GM18909 (cell line): ENCODE measurements around the gene SC5D.

Experiments used
- ATAC-seq: cut with Tn5 transposase; IDR thresholded peaks from one replicate; pipeline ENCODE4 v1.9.1; 2021; ENCODE audit warnings: mild to moderate bottlenecking; ENCODE audit not compliant: unreplicated experiment, poor library complexity

SC5D gene

DNA sequence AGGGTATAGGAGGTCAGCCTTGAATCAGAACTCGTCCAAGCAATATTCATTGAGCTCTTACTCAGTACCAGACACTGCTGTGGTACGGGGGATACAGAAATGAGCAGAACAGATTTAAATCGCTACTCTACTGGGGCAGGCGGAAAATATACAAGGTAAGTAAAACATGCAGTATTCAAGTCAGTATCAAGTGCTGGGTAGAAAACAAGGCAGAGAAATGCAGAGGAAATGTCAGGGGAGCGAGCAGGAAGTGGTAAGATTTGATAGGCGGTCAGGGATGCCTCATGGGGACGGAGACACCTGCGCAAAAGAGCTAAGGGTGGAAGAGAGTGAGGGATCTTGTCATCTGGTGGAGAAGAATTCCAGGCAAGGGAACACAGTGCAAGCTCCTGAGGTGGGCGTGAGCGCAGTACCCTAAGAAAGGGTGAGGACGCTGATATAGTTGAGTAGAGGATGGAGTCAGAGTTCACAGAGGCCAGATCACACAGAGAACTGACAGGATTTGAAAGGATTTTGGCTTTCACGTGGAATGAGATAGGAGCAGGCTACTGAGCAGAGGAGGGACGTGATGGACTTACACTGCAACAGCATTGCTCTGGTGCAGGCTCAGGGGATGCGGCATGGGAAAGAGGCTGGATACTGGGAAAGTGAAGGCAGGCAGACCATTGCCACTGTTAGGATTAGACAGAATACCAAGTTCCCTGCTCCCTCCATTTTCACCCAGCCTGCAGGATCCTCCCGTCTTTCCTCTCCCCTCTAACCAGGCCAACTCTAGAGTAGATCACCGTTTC lies 35.8 kb downstream of the SC5D start:
- peak; percentile 51 for ATAC-seq

DNA sequence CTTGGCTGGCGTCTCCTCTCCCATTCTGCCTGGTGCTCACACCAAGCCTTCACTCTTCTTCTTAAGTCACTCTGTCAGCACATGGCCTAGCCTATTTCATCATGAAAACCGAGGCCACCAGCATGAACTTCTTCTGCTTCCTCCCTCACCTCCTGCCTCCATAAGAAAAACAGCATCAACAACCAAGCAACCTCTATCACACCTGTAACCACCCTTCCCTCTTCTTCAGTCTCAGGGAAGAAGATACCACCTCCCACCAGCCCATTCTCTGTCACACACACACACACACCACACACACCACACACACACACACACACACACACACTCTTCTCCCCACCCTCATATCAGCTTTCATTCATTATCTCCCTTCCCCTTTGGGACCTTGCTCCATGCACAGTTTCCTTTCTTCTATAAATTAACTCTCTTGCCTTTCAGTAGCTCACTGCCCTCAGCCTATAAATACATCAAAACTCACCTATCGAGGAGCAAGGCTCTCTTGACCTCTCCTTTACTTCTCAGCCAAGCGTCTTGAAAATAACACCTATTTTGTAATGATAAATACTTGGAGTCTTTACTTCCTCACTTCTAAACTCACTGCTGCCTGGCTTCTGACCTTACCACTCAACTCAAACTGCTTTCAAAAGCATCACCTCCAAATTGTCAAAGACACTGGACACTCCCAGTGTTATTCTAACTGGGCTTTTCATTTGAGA lies 36.6 kb downstream of the SC5D start:
- no peak for ATAC-seq

DNA sequence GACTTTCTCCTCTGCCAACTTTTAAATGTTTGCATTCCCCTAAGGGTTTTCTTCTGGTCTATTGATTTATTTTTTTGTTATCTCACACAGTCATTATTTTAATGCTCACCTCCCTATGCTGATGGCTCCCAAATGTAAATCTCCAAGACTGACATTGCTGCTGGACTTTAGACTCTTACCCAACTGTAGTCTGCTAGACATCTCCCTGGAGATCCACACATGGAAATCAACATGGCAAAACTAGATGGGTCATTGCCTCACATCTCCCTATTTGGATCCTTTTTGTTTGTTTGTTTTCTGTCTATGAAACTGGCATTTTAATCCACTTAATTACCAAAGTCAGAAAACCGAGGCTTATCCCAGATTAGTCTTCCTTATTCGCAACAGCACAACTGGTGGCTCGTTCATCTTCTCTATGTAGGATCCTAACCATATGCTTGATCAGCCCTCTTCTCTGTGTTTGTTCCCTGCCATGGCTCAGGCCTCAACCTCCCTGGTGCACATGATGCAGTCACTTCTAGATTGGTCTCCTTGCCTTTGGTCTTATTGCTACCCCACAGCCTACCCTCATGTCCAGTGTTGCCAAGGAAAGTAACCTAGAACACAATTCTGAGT lies 37.3 kb downstream of the SC5D start:
- no peak for ATAC-seq

DNA sequence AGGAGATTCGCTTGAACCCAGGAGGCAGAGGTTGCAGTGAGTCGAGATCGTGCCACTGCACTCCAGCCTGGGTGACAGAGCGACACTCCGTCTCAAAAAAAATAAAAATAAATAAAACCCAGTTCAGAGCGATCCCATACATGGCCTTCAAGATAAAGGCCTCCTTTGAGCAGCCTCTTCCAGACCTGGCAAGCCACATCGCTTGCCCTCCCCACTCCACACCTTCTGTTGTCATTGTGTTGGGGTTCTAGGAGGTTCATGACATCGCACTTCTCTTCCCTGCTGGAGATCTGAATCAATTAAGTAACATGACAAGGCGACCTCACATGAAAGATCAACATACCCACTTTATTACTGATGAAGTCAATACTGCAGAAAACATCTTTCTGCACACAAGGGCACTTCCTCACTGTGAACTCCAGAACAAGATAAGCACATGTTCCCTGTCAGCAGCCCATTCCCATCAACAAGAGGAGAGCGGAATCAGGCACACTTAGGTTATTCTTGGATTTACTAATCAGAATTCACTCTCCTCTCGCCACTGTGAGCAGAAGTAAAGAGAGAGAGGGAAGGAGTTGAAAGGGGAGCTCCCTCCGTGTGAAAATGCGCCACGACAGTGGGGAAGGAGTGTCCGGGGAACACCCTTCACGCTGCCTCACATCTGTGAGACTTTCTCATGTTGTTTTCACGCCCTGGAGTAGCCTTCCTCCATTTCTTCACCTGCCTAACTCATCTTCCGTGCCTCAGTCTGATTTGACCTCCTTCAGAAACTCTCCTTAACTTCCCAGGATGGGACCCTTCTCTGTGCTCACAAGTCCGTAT lies 38.3 kb downstream of the SC5D start:
- ATAC-seq, result no peak

DNA sequence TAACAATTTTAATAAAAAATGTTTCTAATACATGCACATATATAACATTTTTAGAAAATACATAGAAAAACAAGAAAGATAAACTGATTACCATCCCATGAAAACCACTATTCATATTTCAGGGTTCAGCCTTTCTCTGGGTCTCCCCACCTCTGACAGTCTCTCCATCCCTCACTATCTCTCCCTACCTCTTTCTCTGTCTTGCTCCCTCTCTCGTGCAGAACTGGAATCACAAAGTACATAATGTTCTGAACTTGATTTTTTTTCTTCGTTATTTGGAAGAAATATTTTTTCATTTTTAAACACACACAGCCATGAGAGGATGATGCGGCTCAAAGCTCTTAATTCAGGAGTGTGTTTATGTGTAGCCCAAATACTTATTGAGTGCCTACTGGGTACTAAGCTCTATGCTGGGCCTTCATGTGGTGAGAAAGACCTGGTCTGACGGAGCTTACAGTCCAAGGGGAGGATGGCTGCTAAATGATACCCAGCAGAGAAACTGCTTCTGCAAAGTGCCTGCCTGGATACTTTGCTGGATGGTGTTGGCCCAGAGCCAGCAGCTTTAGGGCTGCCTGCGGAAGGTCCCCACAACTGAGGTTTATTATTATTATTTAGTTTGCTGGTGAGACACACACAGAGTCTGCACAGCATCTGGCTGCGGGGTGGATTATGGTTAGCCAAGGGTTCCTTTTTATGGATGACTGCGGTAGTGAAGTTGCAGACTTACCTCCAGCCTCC lies 42.6 kb downstream of the SC5D start:
- ATAC-seq, result no peak

DNA sequence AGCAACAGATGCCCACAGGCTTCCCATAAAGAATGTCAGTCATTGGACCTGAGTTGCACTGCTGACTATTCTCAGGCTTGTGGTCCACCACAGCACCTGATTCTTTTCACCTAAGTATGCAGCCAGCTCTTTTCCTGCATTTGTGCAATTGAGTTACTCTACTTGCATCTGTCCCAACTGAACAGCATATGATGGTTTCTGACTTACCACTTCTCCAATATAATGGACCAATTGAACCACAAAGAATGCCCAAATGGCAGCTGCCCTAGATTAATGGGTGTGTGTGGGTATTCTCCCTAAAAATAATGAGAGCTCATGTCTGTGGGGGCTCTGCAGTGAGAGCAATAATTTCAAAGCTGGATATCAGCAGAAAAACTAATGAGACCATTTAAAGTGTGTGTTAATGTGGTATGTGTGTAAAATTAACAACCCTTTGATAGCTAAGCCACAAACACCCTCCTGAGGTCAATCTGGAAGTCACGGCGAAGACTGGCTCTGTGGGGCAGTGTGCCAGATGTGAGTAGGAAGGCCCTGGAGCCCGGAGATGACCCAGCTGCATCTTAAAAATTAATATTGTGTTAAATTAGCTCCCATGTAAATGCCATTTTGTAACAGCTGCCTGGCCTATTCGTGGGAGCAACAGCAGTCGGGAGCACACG lies 43.8 kb downstream of the SC5D start:
- ATAC-seq, result peak; percentile 4

DNA sequence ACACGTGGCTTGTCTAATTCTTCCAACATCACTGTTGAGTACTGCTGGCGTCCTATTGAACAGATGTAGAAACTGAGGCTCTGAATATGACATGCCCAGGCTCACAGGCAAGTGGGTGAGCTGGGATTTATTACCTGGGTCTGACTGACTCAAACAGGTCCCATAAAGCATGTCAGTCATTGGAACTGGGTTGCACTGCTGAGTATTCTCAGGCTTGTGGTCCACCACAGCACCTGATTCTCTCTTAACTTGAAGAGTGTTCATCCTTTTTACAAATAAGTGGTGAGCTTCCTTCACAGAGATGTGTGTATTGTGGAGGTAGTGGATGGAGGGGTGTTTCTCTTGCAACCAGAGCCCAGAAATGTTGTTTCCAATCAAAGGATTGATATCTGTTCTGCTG lies 44.5 kb downstream of the SC5D start:
- ATAC-seq, result peak; percentile 49

DNA sequence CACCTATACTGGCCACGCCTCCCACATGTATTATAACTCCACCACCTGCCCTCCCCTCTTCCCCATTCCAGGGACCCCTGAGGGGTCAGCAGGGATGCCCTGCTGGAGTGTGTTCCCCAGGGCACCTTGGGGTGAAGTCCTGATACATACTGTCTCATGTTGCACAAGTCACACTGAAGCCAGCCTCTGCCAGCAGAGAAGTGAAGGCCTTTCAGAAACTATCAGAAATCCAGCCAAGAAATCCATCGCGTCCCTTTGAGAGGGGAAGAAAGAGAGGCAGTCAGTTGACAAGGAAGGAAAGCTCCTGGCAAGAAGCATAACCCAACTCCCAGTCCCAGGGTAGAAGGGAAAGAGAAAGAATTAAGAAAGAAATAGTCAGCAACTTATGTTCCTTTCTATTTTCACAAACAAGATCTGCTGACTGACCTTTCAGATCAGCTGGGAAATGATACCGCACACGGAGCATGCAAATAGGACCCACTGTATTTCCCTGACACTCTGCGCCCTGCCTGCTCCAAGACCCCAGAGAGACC lies 45.2 kb downstream of the SC5D start:
- peak; percentile 9 for ATAC-seq

DNA sequence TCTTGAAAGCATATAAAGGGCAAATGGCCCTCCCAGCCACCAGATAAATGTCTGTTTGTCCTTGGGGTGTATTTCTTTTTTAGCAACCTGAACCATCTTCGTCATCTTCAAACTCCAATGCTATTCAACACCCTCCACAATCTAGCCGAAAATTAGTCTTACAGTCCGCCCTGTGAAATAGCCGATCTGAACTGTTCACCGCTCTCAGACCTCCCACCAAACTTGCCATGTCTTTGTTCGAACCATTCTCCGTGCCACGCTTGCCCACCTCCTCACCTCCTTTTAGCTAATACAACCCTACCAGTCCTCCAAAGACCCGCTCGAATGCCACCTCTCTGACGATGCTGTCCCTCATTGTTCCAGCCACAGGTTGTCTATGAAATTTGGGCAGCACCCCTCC lies 46.0 kb downstream of the SC5D start:
- no peak for ATAC-seq

DNA sequence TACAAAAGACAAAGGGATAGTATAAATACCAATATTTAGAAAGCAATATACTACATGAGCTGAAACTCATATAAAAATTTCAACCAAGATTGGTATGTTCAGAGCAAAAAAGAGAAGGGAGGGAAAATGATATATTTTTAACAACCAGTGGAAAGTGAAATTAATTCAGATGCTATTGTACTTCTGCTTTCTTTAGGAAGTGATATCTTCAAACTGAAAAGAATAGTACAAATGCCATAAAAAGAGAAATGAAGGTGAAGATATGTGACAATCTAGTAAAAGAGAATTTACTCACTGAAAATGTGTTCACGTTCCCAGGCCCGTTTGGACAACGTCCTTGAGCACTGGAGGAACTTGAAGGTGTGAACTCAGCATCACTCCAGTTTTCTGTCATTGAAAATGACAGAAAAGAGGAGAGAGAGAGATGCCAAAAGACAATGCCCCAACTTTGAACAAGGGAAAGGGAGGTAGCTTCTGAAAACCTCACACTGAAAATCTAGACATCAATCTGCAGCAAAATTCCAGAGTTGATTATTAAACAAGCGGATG lies 47.5 kb downstream of the SC5D start:
- ATAC-seq, result no peak

DNA sequence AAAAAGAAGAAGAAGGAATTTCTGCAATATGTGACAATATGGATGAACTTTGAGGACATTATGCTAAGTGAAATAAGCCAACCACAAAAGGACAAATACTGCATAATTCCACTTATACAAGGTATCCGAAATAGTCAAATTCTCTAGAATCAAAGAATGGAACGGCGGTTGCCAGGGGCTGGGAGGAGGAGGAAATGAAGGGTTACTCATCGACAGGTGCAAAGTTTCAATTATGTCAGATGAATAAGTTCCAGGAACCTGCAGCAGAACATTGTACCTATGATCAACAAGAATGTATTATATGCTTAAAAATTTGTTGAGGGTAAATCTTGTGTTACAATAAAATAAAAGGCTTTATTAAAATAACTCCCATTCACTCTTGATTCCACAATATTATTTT lies 49.0 kb downstream of the SC5D start:
- no peak for ATAC-seq

DNA sequence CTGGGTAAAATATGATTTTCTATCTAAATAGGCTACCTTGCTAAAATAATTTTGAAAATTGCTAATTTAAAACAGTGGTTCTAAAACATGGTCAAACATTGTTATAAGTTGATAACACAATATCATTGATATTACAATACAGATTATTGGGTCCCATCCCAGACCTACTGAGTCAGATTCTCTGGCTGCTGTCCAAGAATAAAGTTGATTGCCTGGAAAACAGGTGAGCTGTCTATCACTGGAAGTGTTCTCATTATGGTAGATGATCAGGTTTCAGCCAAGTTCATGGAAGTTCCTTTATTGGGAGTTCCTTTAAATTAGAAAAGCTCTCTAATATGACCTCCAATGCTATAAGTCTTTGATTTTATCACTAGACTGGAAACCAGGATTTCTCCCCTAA lies 52.3 kb downstream of the SC5D start:
- no peak for ATAC-seq

DNA sequence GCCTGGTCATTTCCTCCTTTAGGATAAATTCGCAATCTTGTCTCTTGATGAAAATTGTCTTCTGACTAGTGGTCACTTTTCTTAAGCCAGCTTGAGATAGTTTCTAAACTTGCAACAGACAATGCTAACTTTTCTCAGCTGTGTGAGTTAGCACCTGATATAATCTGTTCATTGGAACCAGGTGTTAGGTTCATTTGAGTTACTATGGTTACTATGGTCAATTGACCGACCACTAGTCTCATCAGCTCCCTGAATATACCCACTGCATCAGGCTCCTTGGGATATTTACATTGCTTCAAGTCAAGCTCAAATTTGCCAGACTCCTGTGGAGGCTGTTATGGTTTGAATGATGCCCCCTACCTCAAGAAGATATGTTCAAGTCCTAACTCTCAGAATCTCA lies 54.5 kb downstream of the SC5D start:
- ATAC-seq, result no peak

DNA sequence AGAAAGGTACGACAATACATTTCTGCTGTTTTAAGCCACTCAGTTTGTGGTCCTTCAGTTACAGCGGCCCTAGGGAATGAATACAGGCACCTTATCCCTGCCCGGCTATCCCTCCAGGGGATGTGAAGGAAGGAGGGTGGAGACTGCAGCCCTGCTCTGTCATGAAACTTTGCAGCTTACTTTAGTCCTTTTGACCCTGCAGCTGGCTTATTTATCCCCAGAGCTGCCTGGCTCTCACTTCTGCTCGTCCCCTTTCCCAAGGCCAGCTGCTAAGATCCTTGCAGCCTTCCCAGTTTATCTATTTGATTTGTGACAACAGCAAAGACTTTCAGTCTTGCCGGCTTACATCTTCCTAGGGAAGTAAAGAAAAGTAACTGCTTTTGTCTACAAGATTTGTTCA lies 55.2 kb downstream of the SC5D start:
- ATAC-seq, result no peak

DNA sequence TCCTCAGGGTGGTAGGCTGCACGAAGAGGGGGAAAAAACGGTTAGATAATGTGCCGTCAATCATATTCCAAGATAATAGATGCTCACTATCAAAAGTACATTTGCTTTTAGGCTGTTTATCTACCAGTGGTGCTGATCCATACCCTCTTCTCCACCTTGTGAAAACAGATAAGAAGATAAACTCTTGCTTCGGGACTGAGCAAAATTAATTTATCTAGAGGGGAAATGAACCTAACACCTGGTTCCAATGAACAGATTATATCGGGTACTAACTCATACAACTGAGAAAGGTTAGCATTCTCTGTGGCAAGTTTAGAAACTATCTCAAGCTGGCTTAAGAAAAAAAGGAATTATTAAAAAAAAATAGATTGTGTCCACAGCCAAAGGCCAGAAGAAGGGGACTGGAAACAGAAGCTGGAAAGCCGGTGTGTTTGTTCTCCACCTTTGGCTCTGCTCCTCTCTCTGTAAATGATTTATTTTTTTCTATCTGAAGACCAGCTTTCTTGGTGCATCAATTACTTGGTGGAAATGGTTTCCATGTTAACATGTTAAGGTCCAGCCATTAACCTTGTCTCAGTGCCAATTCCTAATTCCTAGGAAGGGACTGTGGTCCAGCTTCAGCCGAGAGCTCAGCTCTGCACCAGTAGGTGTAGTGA lies 55.8 kb downstream of the SC5D start:
- no peak for ATAC-seq

DNA sequence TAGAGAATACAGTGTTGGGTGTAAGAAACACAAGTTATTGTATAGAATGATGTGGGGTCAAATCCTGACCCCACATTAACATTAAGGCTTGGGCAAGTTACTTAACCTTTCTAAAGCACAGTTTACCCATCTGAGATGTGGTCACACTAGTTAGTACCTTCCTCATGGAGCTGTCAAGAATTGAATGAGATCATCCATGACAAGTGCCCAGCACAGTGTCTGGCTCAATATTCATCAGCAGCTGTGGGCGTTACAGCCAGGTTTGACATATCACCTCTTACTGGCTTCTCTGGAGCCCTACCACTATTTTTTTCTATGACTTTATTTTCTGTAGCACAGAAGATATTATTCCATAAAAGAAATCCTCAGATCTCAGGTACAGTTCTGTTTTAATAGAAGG lies 57.2 kb downstream of the SC5D start:
- ATAC-seq, result no peak

DNA sequence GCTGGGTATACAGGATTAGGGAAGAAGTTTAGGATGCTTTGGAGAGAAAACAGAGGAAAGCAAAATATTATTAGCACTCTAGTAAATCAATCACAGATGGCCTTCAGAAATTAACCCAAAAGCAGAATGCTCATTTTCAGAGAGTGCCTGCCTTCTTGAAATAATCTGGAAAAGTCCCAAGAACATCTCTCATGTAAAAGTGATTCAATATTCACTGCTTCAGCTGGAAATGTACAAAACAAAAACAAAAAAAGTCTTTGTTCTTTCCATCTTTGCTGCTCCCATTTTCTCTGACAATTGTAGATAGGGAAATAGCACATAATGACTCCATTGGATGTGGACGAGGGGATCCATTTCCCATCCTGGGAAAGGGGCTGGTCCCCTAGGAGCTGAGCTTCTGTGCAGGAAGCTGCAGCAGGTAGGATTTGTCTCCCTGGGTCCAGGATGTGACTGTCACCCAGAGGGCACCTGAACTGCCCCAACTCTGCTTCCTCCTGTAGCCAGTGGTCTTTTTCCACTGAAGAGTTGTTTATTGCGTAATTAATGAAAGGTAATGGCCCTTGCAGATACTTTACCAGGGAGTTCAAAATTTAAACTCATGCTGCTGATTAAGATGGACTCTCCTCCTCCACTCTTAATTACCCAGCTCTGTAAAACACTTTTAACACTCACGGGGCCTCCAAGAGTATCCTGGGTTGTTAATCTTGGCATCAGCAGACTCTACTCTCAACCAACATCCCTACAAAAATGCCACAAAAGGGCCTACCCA lies 57.9 kb downstream of the SC5D start:
- ATAC-seq, result no peak
